Measurements from ENCODE around the gene MCF2L.

The MCF2L gene

GRCh38 chr13:113148940-113149503 lies 180.0 kb downstream of the MCF2L start:
- no peak for DNase-seq (ENCODE audit: low read depth)
